Mesendoderm (in vitro differentiated cells): ENCODE data around the gene AKAP6.

Experiments
- DNase-seq: peaks from one replicate; pipeline ENCODE4 v3.0.0; 2013
- H2AK5ac ChIP-seq: 2 replicates; pipeline ENCODE4 v1.6.1; 2013; ENCODE audit warnings: low read length, inconsistent platforms
- H2BK120ac ChIP-seq: 2 replicates; pipeline ENCODE4 v1.6.1; 2013; ENCODE audit warnings: low read depth, mild to moderate bottlenecking, low read length, moderate library complexity, mixed read lengths
- H2BK15ac ChIP-seq: replicated peaks from 2 replicates; pipeline ENCODE4 v1.6.1; 2013; ENCODE audit warnings: low read depth, mild to moderate bottlenecking, moderate library complexity
- H2BK5ac ChIP-seq: 2 replicates; pipeline ENCODE4 v1.6.1; 2013; ENCODE audit warnings: low read length, inconsistent platforms
- H3K18ac ChIP-seq: 2 replicates; pipeline ENCODE4 v1.6.1; 2013; ENCODE audit warnings: mild to moderate bottlenecking, low read length, mixed read lengths
- H3K23ac ChIP-seq: one replicate; pipeline ENCODE4 v1.6.1; 2013; ENCODE audit warnings: low read length
- H3K27ac ChIP-seq: 2 replicates; pipeline ENCODE4 v1.5.1; 2013; ENCODE audit warnings: low read depth, mild to moderate bottlenecking, inconsistent platforms, low read length, moderate library complexity
- H3K27me3 ChIP-seq: 2 replicates; pipeline ENCODE4 v1.6.1; 2013; ENCODE audit warnings: low read length, control low read depth, mild to moderate bottlenecking, inconsistent platforms; ENCODE audit not compliant: insufficient read depth, poor library complexity
- H3K36me3 ChIP-seq: 2 replicates; pipeline ENCODE4 v1.6.1; 2013; ENCODE audit warnings: low read length, inconsistent platforms; ENCODE audit not compliant: control insufficient read depth, insufficient read depth
- H3K4ac ChIP-seq: one replicate; pipeline ENCODE4 v1.6.1; 2013; ENCODE audit warnings: low read depth, mild to moderate bottlenecking, low read length, moderate library complexity
- H3K4me1 ChIP-seq: 2 replicates; pipeline ENCODE4 v1.6.1; 2013; ENCODE audit warnings: low read depth, low read length, inconsistent platforms; ENCODE audit not compliant: control insufficient read depth
- H3K4me2 ChIP-seq: 2 replicates; pipeline ENCODE4 v1.6.1; 2013; ENCODE audit warnings: low read length
- H3K4me3 ChIP-seq: 2 replicates; pipeline ENCODE4 v1.5.1; 2013; ENCODE audit warnings: mild to moderate bottlenecking, low read length
- H3K56ac ChIP-seq: one replicate; pipeline ENCODE4 v1.6.1; 2013; ENCODE audit warnings: low read length
- H3K79me1 ChIP-seq: 2 replicates; pipeline ENCODE4 v1.6.1; 2013; ENCODE audit warnings: low read length, inconsistent platforms
- H3K79me2 ChIP-seq: 2 replicates; pipeline ENCODE4 v1.6.1; 2013; ENCODE audit warnings: mild to moderate bottlenecking, low read length; ENCODE audit not compliant: control insufficient read depth, insufficient read depth
- H3K9ac ChIP-seq: 2 replicates; pipeline ENCODE4 v1.6.1; 2013; ENCODE audit warnings: low read length, inconsistent platforms
- H4K5ac ChIP-seq: one replicate; pipeline ENCODE4 v1.6.1; 2013; ENCODE audit warnings: low read length
- H4K8ac ChIP-seq: one replicate; pipeline ENCODE4 v1.6.1; 2013; ENCODE audit warnings: low read depth, mild to moderate bottlenecking, control low read depth, low read length, moderate library complexity
- WGBS: extraction: QIAGEN DNeasy Blood & Tissue Kit; methylation state at CpG from one replicate; pipeline ENCODE4 v1.1.7; 2013; ENCODE audit warnings: low lambda C conversion rate, missing lambda C conversion rate; ENCODE audit not compliant: insufficient coverage; ENCODE audit errors: extremely low coverage; 5-methylcytosine and 5-hydroxymethylcytosine counted together

Gene AKAP6

GRCh38 chr14:32620303-32620702 is 291.2 kb downstream of the AKAP6 start:
- no peaks in the 10 kb centered on the region for H3K4me1 ChIP-seq
- H3K56ac ChIP-seq, result no peak overlapping the region
- DNase-seq, result no peak
- no peak overlapping the region for H3K9ac ChIP-seq
- no peak overlapping the region for H2BK120ac ChIP-seq
- H4K5ac ChIP-seq, result no peak overlapping the region
- H3K79me1 ChIP-seq, result no peaks in the 10 kb centered on the region
- H3K79me2 ChIP-seq, result no peaks in the 10 kb centered on the region
- no peak overlapping the region for H3K27ac ChIP-seq
- no peak overlapping the region for H3K4ac ChIP-seq
- H3K4me3 ChIP-seq, result no peak overlapping the region
- H3K18ac ChIP-seq, result no peak overlapping the region
- H3K23ac ChIP-seq, result no peak overlapping the region
- H3K27me3 ChIP-seq, result no peaks in the 10 kb centered on the region
- no peak overlapping the region for H2BK5ac ChIP-seq
- H3K4me2 ChIP-seq, result no peak overlapping the region
- H2AK5ac ChIP-seq, result no peak overlapping the region
- no peak overlapping the region for H4K8ac ChIP-seq
- no CpG with 5 or more reads among the region's 2 CpGs for WGBS
- H3K36me3 ChIP-seq, result no peaks in the 10 kb centered on the region
- H2BK15ac ChIP-seq, result no peak overlapping the region

GRCh38 chr14:32620724-32621123 is 291.6 kb downstream of the AKAP6 start:
- no peaks in the 10 kb centered on the region for H3K4me1 ChIP-seq
- DNase-seq, result no peak

GRCh38 chr14:32621585-32621984 is 292.5 kb downstream of the AKAP6 start:
- no peak overlapping the region for H3K4me2 ChIP-seq
- no peaks in the 10 kb centered on the region for H3K4me1 ChIP-seq
- H3K27ac ChIP-seq, result no peak overlapping the region
- no peak overlapping the region for H4K5ac ChIP-seq
- no peak overlapping the region for H3K9ac ChIP-seq
- no peaks in the 10 kb centered on the region for H3K79me2 ChIP-seq
- DNase-seq, result no peak
- no peak overlapping the region for H2AK5ac ChIP-seq
- H3K36me3 ChIP-seq, result no peaks in the 10 kb centered on the region
- H3K18ac ChIP-seq, result no peak overlapping the region
- no peak overlapping the region for H2BK5ac ChIP-seq
- no peak overlapping the region for H3K56ac ChIP-seq
- H3K79me1 ChIP-seq, result no peaks in the 10 kb centered on the region
- no CpG with 5 or more reads among the region's 1 CpG for WGBS
- no peaks in the 10 kb centered on the region for H3K27me3 ChIP-seq
- H3K4ac ChIP-seq, result no peak overlapping the region
- no peak overlapping the region for H3K4me3 ChIP-seq
- H2BK120ac ChIP-seq, result no peak overlapping the region
- H2BK15ac ChIP-seq, result no peak overlapping the region
- no peak overlapping the region for H3K23ac ChIP-seq
- no peak overlapping the region for H4K8ac ChIP-seq

More at GRCh38 chr14:32620724-32621123, 291.6 kb downstream of the AKAP6 start:
- no peak overlapping the region for H3K27ac ChIP-seq
- H3K4me2 ChIP-seq, result no peak overlapping the region
- H3K36me3 ChIP-seq, result no peaks in the 10 kb centered on the region
- no peak overlapping the region for H2BK5ac ChIP-seq
- no peaks in the 10 kb centered on the region for H3K79me2 ChIP-seq
- no peak overlapping the region for H2BK120ac ChIP-seq
- H3K18ac ChIP-seq, result no peak overlapping the region
- H3K4ac ChIP-seq, result no peak overlapping the region
- no peak overlapping the region for H3K4me3 ChIP-seq
- H4K8ac ChIP-seq, result no peak overlapping the region
- no peak overlapping the region for H2BK15ac ChIP-seq
- no peak overlapping the region for H3K56ac ChIP-seq
- H3K9ac ChIP-seq, result no peak overlapping the region
- H3K27me3 ChIP-seq, result no peaks in the 10 kb centered on the region
- no peak overlapping the region for H2AK5ac ChIP-seq
- no peaks in the 10 kb centered on the region for H3K79me1 ChIP-seq
- H4K5ac ChIP-seq, result no peak overlapping the region
- H3K23ac ChIP-seq, result no peak overlapping the region
- WGBS, result no CpG with 5 or more reads among the region's 1 CpG

GRCh38 chr14:32622742-32623141 is 293.6 kb downstream of the AKAP6 start:
- no peak overlapping the region for H3K23ac ChIP-seq
- H4K8ac ChIP-seq, result no peak overlapping the region

GRCh38 chr14:32623300-32624093 is 294.4 kb downstream of the AKAP6 start:
- no CpG with 5 or more reads among the region's 4 CpGs for WGBS

More at GRCh38 chr14:32622742-32623141, 293.6 kb downstream of the AKAP6 start:
- H2BK5ac ChIP-seq, result no peak overlapping the region
- no peak overlapping the region for H3K4me3 ChIP-seq
- H3K4ac ChIP-seq, result no peak overlapping the region
- WGBS, result no CpG with 5 or more reads among the region's 3 CpGs
- H4K5ac ChIP-seq, result no peak overlapping the region
- no peak overlapping the region for H2BK120ac ChIP-seq
- H2AK5ac ChIP-seq, result no peak overlapping the region
- H3K79me1 ChIP-seq, result no peaks in the 10 kb centered on the region
- H3K79me2 ChIP-seq, result no peaks in the 10 kb centered on the region
- H2BK15ac ChIP-seq, result no peak overlapping the region
- H3K27ac ChIP-seq, result no peak overlapping the region
- no peaks in the 10 kb centered on the region for H3K27me3 ChIP-seq
- no peak overlapping the region for H3K18ac ChIP-seq
- H3K9ac ChIP-seq, result no peak overlapping the region
- H3K4me2 ChIP-seq, result no peak overlapping the region
- no peak overlapping the region for H3K56ac ChIP-seq
- no peaks in the 10 kb centered on the region for H3K36me3 ChIP-seq
- DNase-seq, result no peak
- H3K4me1 ChIP-seq, result no peaks in the 10 kb centered on the region

GRCh38 chr14:32625211-32625610 is 296.1 kb downstream of the AKAP6 start:
- no peak overlapping the region for H3K4me3 ChIP-seq
- WGBS, result no CpG with 5 or more reads among the region's 1 CpG

More at GRCh38 chr14:32623300-32624093, 294.4 kb downstream of the AKAP6 start:
- H3K27me3 ChIP-seq, result no peaks in the 10 kb centered on the region
- no peaks in the 10 kb centered on the region for H3K79me1 ChIP-seq
- H3K4me2 ChIP-seq, result no peak overlapping the region
- H4K8ac ChIP-seq, result no peak overlapping the region
- no peaks in the 10 kb centered on the region for H3K36me3 ChIP-seq
- no peaks in the 10 kb centered on the region for H3K4me1 ChIP-seq
- no peak overlapping the region for H3K23ac ChIP-seq
- H3K27ac ChIP-seq, result no peak overlapping the region
- no peak overlapping the region for H3K18ac ChIP-seq
- no peak overlapping the region for H2AK5ac ChIP-seq
- H3K79me2 ChIP-seq, result no peaks in the 10 kb centered on the region
- DNase-seq, result no peak
- no peak overlapping the region for H3K4ac ChIP-seq
- H3K56ac ChIP-seq, result no peak overlapping the region
- no peak overlapping the region for H3K9ac ChIP-seq
- H2BK5ac ChIP-seq, result no peak overlapping the region
- no peak overlapping the region for H4K5ac ChIP-seq
- H2BK120ac ChIP-seq, result no peak overlapping the region
- H2BK15ac ChIP-seq, result no peak overlapping the region
- H3K4me3 ChIP-seq, result no peak overlapping the region

More at GRCh38 chr14:32625211-32625610, 296.1 kb downstream of the AKAP6 start:
- H3K56ac ChIP-seq, result no peak overlapping the region
- no peak overlapping the region for H2AK5ac ChIP-seq
- no peak overlapping the region for H3K18ac ChIP-seq
- no peak overlapping the region for H3K4ac ChIP-seq
- H2BK15ac ChIP-seq, result no peak overlapping the region
- H3K23ac ChIP-seq, result no peak overlapping the region
- H3K9ac ChIP-seq, result no peak overlapping the region
- no peak overlapping the region for H3K27ac ChIP-seq
- no peak overlapping the region for H2BK5ac ChIP-seq
- no peak overlapping the region for H2BK120ac ChIP-seq
- no peak for DNase-seq
- no peaks in the 10 kb centered on the region for H3K79me1 ChIP-seq
- H4K5ac ChIP-seq, result no peak overlapping the region
- no peak overlapping the region for H4K8ac ChIP-seq
- H3K4me1 ChIP-seq, result no peaks in the 10 kb centered on the region
- H3K36me3 ChIP-seq, result no peaks in the 10 kb centered on the region
- H3K4me2 ChIP-seq, result no peak overlapping the region
- no peaks in the 10 kb centered on the region for H3K79me2 ChIP-seq
- H3K27me3 ChIP-seq, result no peaks in the 10 kb centered on the region
